HCT116 (cell line): Measurements from ENCODE around the gene EMP1. TPM values are rescaled to one million over a fixed set of nuclear protein-coding genes. Genes with fewer than 3 reads are reported as not detected.

Experiments
- ATAC-seq: fragments of 200-7000 bp; cut with Tn5 transposase; 2 replicates; pipeline ENCODE4 v1.9.1; 2020; ENCODE audit warnings: mild to moderate bottlenecking, moderate library complexity
- BruUV-seq: library from RNA; stranded (reverse); fragments of 400-500 nt; replicated peaks from 2 replicates; lab custom pipeline; 2021; lab: Mats Ljungman, UMichigan
- CTCF ChIA-PET: fragments of 300-600 bp; sonication (Branson Sonifier 250); formaldehyde crosslinking; loops from one replicate; lab custom pipeline; 2021; ENCODE audit warnings: antibody characterized with exemption; lab: Charles Lee
- POLR2A ChIA-PET: fragments of 300-600, 350-600 bp; sonication (Branson Sonifier 250); formaldehyde crosslinking; loops from one replicate; lab custom pipeline; 2021; ENCODE audit warnings: antibody characterized with exemption; lab: Charles Lee
- RAD21 ChIA-PET, 2 experiments: fragments of 300-600 bp; sonication (Branson Sonifier 250); formaldehyde crosslinking; loops; one replicate each; lab custom pipeline; 2023; ENCODE audit warnings: low total read pairs in 2 of 2; ENCODE audit not compliant: uncharacterized antibody in 2 of 2, unreplicated experiment in 2 of 2, low non-redundant PET in 1 of 2; lab: Charles Lee
- DNase-seq: peaks from one replicate; pipeline ENCODE4 v3.0.0-alpha.2; 2010; ENCODE audit warnings: low read depth, low spot score
- H2AFZ ChIP-seq: fragments of 200-600 bp; shearing (Covaris generic), sonication (generic); 2 replicates; pipeline ENCODE4 v1.6.1; 2017; ENCODE audit warnings: low read depth, mixed run types, mixed read lengths, antibody characterized with exemption, low read length; ENCODE audit not compliant: poor library complexity, severe bottlenecking
- H3K27ac ChIP-seq: 2 replicates; pipeline ENCODE4 v1.5.1; 2012; ENCODE audit warnings: low read depth, low read length
- H3K27me3 ChIP-seq: fragments of 200-600 bp; sonication (generic); 2 replicates; pipeline ENCODE4 v1.6.1; 2016; ENCODE audit warnings: mixed run types, low read length, mixed read lengths; ENCODE audit not compliant: insufficient read depth
- H3K36me3 ChIP-seq, 2 experiments: fragments of 200-500 bp in 1 of 2; fragments of 200-600 bp in 1 of 2; sonication (Bioruptor generic) in 1 of 2; sonication (generic) in 1 of 2; 2 replicates each; pipeline versions ENCODE4 v1.5.1 to v1.6.1; 2014 to 2016; ENCODE audit warnings: low read length in 2 of 2, inconsistent platforms in 1 of 2, mixed read lengths in 1 of 2, mixed run types in 1 of 2; ENCODE audit not compliant: insufficient read depth in 2 of 2, control insufficient read depth in 1 of 2
- H3K4me1 ChIP-seq, 2 experiments: fragments of 200-600 bp in 1 of 2; sonication (generic) in 1 of 2; 2 replicates each; pipeline versions ENCODE4 v1.5.1 to v1.6.1; 2012 to 2017; ENCODE audit warnings: low read length in 2 of 2, inconsistent platforms in 1 of 2, mild to moderate bottlenecking in 1 of 2, mixed read lengths in 1 of 2, mixed run types in 1 of 2, moderate library complexity in 1 of 2; ENCODE audit not compliant: insufficient read depth in 2 of 2, control insufficient read depth in 1 of 2
- H3K4me2 ChIP-seq: fragments of 200-600 bp; sonication (generic); 2 replicates; pipeline ENCODE4 v1.6.1; 2017; ENCODE audit warnings: mixed run types, low read length, mixed read lengths
- H3K4me3 ChIP-seq, 2 experiments: fragments of 200-600 bp in 1 of 2; sonication (generic) in 1 of 2; replicated peaks in 1 of 2; 2 replicates each; pipeline ENCODE4 v1.5.1; 2011 to 2016; ENCODE audit warnings: low read length in 2 of 2, control low read depth in 1 of 2, low read depth in 1 of 2, mild to moderate bottlenecking in 1 of 2, mixed read lengths in 1 of 2, mixed run types in 1 of 2
- H3K79me2 ChIP-seq: fragments of 200-600 bp; sonication (generic); 2 replicates; pipeline ENCODE4 v1.6.1; 2017; ENCODE audit warnings: mild to moderate bottlenecking, mixed run types, low read length, moderate library complexity, mixed read lengths; ENCODE audit not compliant: insufficient read depth
- H3K9ac ChIP-seq: fragments of 200-600 bp; sonication (generic); 2 replicates; pipeline ENCODE4 v1.6.1; 2016; ENCODE audit warnings: low read length, mixed read lengths
- H3K9me2 ChIP-seq: fragments of 200-600 bp; sonication (generic), shearing (Covaris generic); 2 replicates; pipeline ENCODE4 v1.6.1; 2017; ENCODE audit warnings: mixed run types, mild to moderate bottlenecking, moderate library complexity; ENCODE audit not compliant: insufficient read depth
- H3K9me3 ChIP-seq, 2 experiments: fragments of 200-500 bp in 1 of 2; fragments of 200-600 bp in 1 of 2; sonication (Bioruptor generic) in 1 of 2; sonication (generic) in 1 of 2; 2 replicates each; pipeline ENCODE4 v1.6.1; 2014 to 2017; ENCODE audit warnings: low read length in 2 of 2, mixed read lengths in 2 of 2, inconsistent platforms in 1 of 2, low read depth in 1 of 2, mild to moderate bottlenecking in 1 of 2, mixed run types in 1 of 2, moderate library complexity in 1 of 2; ENCODE audit not compliant: control insufficient read depth in 1 of 2, insufficient read depth in 1 of 2
- H4K20me1 ChIP-seq: fragments of 200-600 bp; sonication (generic), shearing (Covaris generic); 2 replicates; pipeline ENCODE4 v1.6.1; 2017; ENCODE audit warnings: mixed run types, mild to moderate bottlenecking, moderate library complexity; ENCODE audit not compliant: insufficient read depth
- CBX3 ChIP-seq: IDR thresholded peaks from 2 replicates; pipeline ENCODE4 v1.6.1; 2012; ENCODE audit warnings: low read depth
- CEBPB ChIP-seq: IDR thresholded peaks from 2 replicates; pipeline ENCODE4 v1.6.1; 2012; ENCODE audit warnings: low read depth
- EZH2 ChIP-seq: fragments of 200-600 bp; sonication (generic); IDR thresholded peaks from 2 replicates; pipeline ENCODE4 v1.6.1; 2017; ENCODE audit warnings: antibody characterized with exemption, mixed run types
- FOSL1 ChIP-seq: IDR thresholded peaks from 2 replicates; pipeline ENCODE4 v1.6.1; 2012; ENCODE audit warnings: low read depth
- SIN3A ChIP-seq: IDR thresholded peaks from 2 replicates; pipeline ENCODE4 v1.6.1; 2012; ENCODE audit warnings: low read depth
- intact Hi-C: fragments of 100-400 bp; cut with micrococcal nuclease; formaldehyde crosslinking; loops from 2 replicates; pipeline ENCODE4 v1.10.0; 2022
- total RNA-seq: library from RNA; stranded (reverse); gene quantifications from one replicate; pipeline ENCODE4 v1.2.1, GENCODE V29; 2021; ENCODE audit not compliant: unreplicated experiment
- TF ChIP-seq, protein P1 (sequence below): IDR thresholded peaks from 2 replicates; pipeline ENCODE4 v1.6.1; 2012; ENCODE audit warnings: low read depth
- TF ChIP-seq, protein P2 (sequence below), 3 experiments: fragments of 200-600 bp in 1 of 3; sonication (generic) in 1 of 3; IDR thresholded peaks in 2 of 3; conservative IDR thresholded peaks in 1 of 3; 2 replicates each; pipeline ENCODE4 v1.5.1; 2012 to 2017; ENCODE audit warnings: low read depth in 2 of 3, low read length in 2 of 3, antibody characterized with exemption in 1 of 3, borderline replicate concordance in 1 of 3, control low read depth in 1 of 3, mild to moderate bottlenecking in 1 of 3, mixed read lengths in 1 of 3, mixed run types in 1 of 3, moderate library complexity in 1 of 3; ENCODE audit not compliant: insufficient read depth in 1 of 3
- TF ChIP-seq, protein P3 (sequence below): IDR thresholded peaks from 2 replicates; pipeline ENCODE4 v1.6.1; 2012

EMP1 gene
- total RNA-seq, 1 experiment from 2014 or later: 110 TPM

DNA sequence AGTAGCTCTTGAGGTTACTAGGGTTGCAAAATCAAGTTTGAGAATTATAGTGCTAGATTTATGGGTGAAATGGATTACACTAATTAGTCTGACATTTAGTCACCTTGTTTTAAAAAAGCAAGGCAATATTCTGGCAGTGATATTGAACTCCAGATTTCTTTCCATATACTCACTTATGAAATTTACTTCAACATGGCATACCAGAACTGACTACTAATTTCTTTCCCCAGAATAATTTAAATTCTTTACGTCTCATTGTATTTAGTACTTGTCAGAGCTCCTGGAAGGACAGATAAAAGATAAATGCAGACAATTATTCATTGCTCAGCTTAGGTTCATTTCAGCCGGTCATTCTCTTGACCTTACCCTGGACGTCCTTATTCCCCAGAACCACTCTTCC, 24.3 kb downstream of the EMP1 start:
- Histone ChIP-seq H3K27ac (no peak overlapping the region), H3K9me2 (no peaks in the 10 kb centered on the region), H3K36me3 (peaks cover 0 to 29% of the 10 kb centered on the region in 2 experiments; a peak in 2 of 4 replicates), H3K9me3 (no peaks in the 10 kb centered on the region), H3K4me3 (no peak overlapping the region), H3K4me2 (no peak overlapping the region), H3K4me1 (peaks cover 6 to 10% of the 10 kb centered on the region in 2 experiments; a peak in 3 of 4 replicates), H4K20me1 (no peaks in the 10 kb centered on the region), H3K27me3 (no peaks in the 10 kb centered on the region), H2AFZ (no peak overlapping the region), H3K9ac (no peak overlapping the region), H3K79me2 (no peaks in the 10 kb centered on the region)
- no peak for DNase-seq
- CTCF ChIA-PET: interaction anchor here (1.4 kb wide), 1 partner anchor 9 kb away, joined by 6 read pairs; no protein-coding TSS in a partner anchor
- POLR2A ChIA-PET: no interaction called here
- intact Hi-C loops: no loop called here
- RAD21 ChIA-PET: no interaction called here
- BruUV-seq: no TSS peak
- TF ChIP-seq, protein P1, sequence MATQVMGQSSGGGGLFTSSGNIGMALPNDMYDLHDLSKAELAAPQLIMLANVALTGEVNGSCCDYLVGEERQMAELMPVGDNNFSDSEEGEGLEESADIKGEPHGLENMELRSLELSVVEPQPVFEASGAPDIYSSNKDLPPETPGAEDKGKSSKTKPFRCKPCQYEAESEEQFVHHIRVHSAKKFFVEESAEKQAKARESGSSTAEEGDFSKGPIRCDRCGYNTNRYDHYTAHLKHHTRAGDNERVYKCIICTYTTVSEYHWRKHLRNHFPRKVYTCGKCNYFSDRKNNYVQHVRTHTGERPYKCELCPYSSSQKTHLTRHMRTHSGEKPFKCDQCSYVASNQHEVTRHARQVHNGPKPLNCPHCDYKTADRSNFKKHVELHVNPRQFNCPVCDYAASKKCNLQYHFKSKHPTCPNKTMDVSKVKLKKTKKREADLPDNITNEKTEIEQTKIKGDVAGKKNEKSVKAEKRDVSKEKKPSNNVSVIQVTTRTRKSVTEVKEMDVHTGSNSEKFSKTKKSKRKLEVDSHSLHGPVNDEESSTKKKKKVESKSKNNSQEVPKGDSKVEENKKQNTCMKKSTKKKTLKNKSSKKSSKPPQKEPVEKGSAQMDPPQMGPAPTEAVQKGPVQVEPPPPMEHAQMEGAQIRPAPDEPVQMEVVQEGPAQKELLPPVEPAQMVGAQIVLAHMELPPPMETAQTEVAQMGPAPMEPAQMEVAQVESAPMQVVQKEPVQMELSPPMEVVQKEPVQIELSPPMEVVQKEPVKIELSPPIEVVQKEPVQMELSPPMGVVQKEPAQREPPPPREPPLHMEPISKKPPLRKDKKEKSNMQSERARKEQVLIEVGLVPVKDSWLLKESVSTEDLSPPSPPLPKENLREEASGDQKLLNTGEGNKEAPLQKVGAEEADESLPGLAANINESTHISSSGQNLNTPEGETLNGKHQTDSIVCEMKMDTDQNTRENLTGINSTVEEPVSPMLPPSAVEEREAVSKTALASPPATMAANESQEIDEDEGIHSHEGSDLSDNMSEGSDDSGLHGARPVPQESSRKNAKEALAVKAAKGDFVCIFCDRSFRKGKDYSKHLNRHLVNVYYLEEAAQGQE: no peak
- TF ChIP-seq EZH2 (no peak), CEBPB (no peak), CBX3 (no peak), SIN3A (no peak), FOSL1 (no peak)
- TF ChIP-seq, protein P2, sequence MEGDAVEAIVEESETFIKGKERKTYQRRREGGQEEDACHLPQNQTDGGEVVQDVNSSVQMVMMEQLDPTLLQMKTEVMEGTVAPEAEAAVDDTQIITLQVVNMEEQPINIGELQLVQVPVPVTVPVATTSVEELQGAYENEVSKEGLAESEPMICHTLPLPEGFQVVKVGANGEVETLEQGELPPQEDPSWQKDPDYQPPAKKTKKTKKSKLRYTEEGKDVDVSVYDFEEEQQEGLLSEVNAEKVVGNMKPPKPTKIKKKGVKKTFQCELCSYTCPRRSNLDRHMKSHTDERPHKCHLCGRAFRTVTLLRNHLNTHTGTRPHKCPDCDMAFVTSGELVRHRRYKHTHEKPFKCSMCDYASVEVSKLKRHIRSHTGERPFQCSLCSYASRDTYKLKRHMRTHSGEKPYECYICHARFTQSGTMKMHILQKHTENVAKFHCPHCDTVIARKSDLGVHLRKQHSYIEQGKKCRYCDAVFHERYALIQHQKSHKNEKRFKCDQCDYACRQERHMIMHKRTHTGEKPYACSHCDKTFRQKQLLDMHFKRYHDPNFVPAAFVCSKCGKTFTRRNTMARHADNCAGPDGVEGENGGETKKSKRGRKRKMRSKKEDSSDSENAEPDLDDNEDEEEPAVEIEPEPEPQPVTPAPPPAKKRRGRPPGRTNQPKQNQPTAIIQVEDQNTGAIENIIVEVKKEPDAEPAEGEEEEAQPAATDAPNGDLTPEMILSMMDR (IDR thresholded peaks at IDR 0.05 in 2 of 3, conservative IDR thresholded peaks at IDR 0.05 in 1 of 3; ENCODE audit: borderline replicate concordance in 1 of 3, insufficient read depth in 1 of 3, low read depth in 2 of 3, low read length in 2 of 3): no peak
- TF ChIP-seq, protein P3, sequence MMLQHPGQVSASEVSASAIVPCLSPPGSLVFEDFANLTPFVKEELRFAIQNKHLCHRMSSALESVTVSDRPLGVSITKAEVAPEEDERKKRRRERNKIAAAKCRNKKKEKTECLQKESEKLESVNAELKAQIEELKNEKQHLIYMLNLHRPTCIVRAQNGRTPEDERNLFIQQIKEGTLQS: no peak
- ATAC-seq: no peak
